ENCODE results near the gene ZNF592. TPM values are rescaled to one million over a fixed set of nuclear protein-coding genes. Genes with fewer than 3 reads are reported as not detected.

Gene ZNF592
- total and polyA plus RNA-seq, 2 donors (not counting 3 experiments of a cell fraction or from before 2014, with no cell fraction given) = 12.3 to 21.1 TPM

DNA sequence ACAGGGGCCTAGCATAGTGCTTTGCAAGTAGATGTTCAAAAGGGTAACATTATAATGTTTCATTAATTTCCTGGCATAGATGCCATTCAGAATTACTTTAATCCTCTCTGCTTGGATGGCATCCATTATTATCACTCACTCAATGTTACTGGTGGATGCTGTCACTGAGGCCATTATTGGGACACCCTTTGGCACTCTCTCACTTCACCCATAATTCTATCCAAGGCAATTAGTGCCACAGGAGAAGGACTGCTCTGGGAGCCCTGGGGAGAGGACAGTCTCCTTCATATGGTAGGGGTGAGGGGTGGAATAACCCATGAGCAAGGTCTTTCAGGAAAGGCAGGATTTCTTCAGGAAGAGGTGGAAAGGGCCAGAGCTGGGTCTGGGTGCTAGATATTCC lies 107.4 kb downstream of the ZNF592 start:
- H3K4me2 ChIP-seq (ENCODE audit: insufficient read depth, low read length) = no peak overlapping the region
- no peaks in the 10 kb centered on the region for H3K27me3 ChIP-seq (ENCODE audit: control insufficient read depth in 2 of 2, insufficient read depth in 2 of 2, low read length in 2 of 2)
- ChIA-PET CTCF (no interaction called here), POLR2A (no interaction called here)
- peaks cover 0 to 30% of the 10 kb centered on the region in 2 experiments for H3K36me3 ChIP-seq (ENCODE audit: control insufficient read depth in 2 of 2, extremely low read depth in 1 of 2, insufficient read depth in 2 of 2, low read length in 2 of 2)
- BruUV-seq (replicated peaks) = no TSS peak
- no peaks in the 10 kb centered on the region for H3K4me1 ChIP-seq (ENCODE audit: control insufficient read depth, extremely low read depth, insufficient read depth, low read length)
- DNase-seq (ENCODE audit: low read depth, low spot score) (no peak), FAIRE-seq (no peak)
- no peak overlapping the region for H2AFZ ChIP-seq (ENCODE audit: low read depth, low read length)
- no peaks in the 10 kb centered on the region for H3K9me3 ChIP-seq (replicated peaks; ENCODE audit: control insufficient read depth, insufficient read depth, low read length)
- H3K9me1 ChIP-seq (replicated peaks; ENCODE audit: control insufficient read depth, extremely low read depth, insufficient read depth, low read length) = no peaks in the 10 kb centered on the region
- H3K79me2 ChIP-seq (ENCODE audit: control insufficient read depth, insufficient read depth, low read length) = no peaks in the 10 kb centered on the region
- TF ChIP-seq JUN (IDR thresholded peaks at IDR 0.05; ENCODE audit: borderline replicate concordance, insufficient read depth, insufficient read length, low read depth) (no peak), EZH2 (IDR thresholded peaks at IDR 0.05; ENCODE audit: borderline replicate concordance, low read depth, low read length, severe bottlenecking) (no peak), POLR2AphosphoS5 (IDR thresholded peaks at IDR 0.05; ENCODE audit: insufficient read depth, low read depth, low read length) (no peak), FOS (IDR thresholded peaks at IDR 0.05; ENCODE audit: borderline replicate concordance, insufficient read depth, low read length) (no peak), CTCF (IDR thresholded peaks at IDR 0.05; ENCODE audit: extremely low read depth in 1 of 2, insufficient read depth in 1 of 2, low read depth in 1 of 2, low read length in 2 of 2) (no peak), MYC (IDR thresholded peaks at IDR 0.05; ENCODE audit: low read depth, low read length) (no peak), POLR2A (IDR thresholded peaks at IDR 0.05; ENCODE audit: low read depth, low read length) (no peak), GATA2 (IDR thresholded peaks at IDR 0.05; ENCODE audit: insufficient read depth, insufficient read length, low read depth, low read length) (no peak)
- TF ChIP-seq, protein P1, sequence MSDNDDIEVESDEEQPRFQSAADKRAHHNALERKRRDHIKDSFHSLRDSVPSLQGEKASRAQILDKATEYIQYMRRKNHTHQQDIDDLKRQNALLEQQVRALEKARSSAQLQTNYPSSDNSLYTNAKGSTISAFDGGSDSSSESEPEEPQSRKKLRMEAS (IDR thresholded peaks at IDR 0.05; ENCODE audit: insufficient read depth, insufficient read length) = no peak
- dilution Hi-C loops (cut with MboI; ENCODE audit: extremely low pct_ligation_motif_present, low sequenced_read_pairs) (no loop called here), intact Hi-C loops (cut with micrococcal nuclease) (no loop called here)
- no peak overlapping the region for H3K9ac ChIP-seq (replicated peaks; ENCODE audit: extremely low read depth, insufficient read depth, low read length)
- H3K4me3 ChIP-seq (replicated peaks in 1 of 3; ENCODE audit: insufficient read depth in 1 of 3, low read depth in 1 of 3, low read length in 3 of 3) = no peak overlapping the region
- no peaks in the 10 kb centered on the region for H4K20me1 ChIP-seq (replicated peaks; ENCODE audit: control insufficient read depth, extremely low read depth, insufficient read depth, low read length)
- no peak overlapping the region for H3K27ac ChIP-seq (ENCODE audit: insufficient read depth, low read depth, low read length)

Small RNA genes within 50 kb of the gene (small RNA-seq; reads per million reads assigned to genes)
- gene RF00402 (ENCODE audit: insufficient read depth, insufficient read length, low read depth, low replicate concordance) = not detected

Other genes with a start within 250 kb of the ZNF592 start
- 13.5 TPM in 2 replicates for gene ZSCAN2, start 147.6 kb upstream of the ZNF592 start, total RNA-seq
- 11.3 and 12.9 TPM in 2 replicates for gene ZSCAN2, start 147.6 kb upstream of the ZNF592 start, polyA plus RNA-seq
- 28.2 and 29.1 TPM in 2 replicates for gene WDR73, start 94.3 kb upstream of the ZNF592 start, total RNA-seq
- 25.6 and 29.0 TPM in 2 replicates for gene WDR73, start 94.3 kb upstream of the ZNF592 start, polyA plus RNA-seq
- gene NMB, start 90.4 kb upstream of the ZNF592 start, total RNA-seq = 9.6 and 9.8 TPM in 2 replicates
- gene NMB, start 90.4 kb upstream of the ZNF592 start, polyA plus RNA-seq = 7.8 and 10.3 TPM in 2 replicates
- gene SEC11A, start 32.5 kb upstream of the ZNF592 start, total RNA-seq = 192 and 204 TPM in 2 replicates
- gene SEC11A, start 32.5 kb upstream of the ZNF592 start, polyA plus RNA-seq = 165 and 189 TPM in 2 replicates
- 36.2 and 41.7 TPM in 2 replicates for gene ALPK3, start 68.8 kb downstream of the ZNF592 start, total RNA-seq
- gene ALPK3, start 68.8 kb downstream of the ZNF592 start, polyA plus RNA-seq = 18.4 and 18.7 TPM in 2 replicates
- not detected in 2 replicates for gene SLC28A1, start 136.1 kb downstream of the ZNF592 start, total RNA-seq
- gene SLC28A1, start 136.1 kb downstream of the ZNF592 start, polyA plus RNA-seq = not detected in 2 replicates
- gene PDE8A, start 233.3 kb downstream of the ZNF592 start, total RNA-seq = 45.7 and 46.9 TPM in 2 replicates
- gene PDE8A, start 233.3 kb downstream of the ZNF592 start, polyA plus RNA-seq = 19.3 and 21.3 TPM in 2 replicates